Loucy (cell line): ENCODE results near the gene VPS29.
"Not testable (repeated sequence)": the region's sequence is repeated elsewhere in the genome, so short reads cannot be mapped to it uniquely, and the experiment has no call there.

Source experiments
- H2AFZ ChIP-seq: fragments of 200-600 bp; sonication (generic); 2 replicates; pipeline ENCODE4 v1.6.0; 2016; ENCODE audit warnings: antibody characterized with exemption, mild to moderate bottlenecking, low read length, moderate library complexity
- H3F3A ChIP-seq: fragments of 200-600 bp; 2 replicates; pipeline ENCODE4 v1.6.0; 2016; ENCODE audit warnings: antibody characterized with exemption, low read depth, mild to moderate bottlenecking
- H3K27me3 ChIP-seq: fragments of 200-600 bp; sonication (generic); 2 replicates; pipeline ENCODE4 v1.6.1; 2014; ENCODE audit warnings: low read length, mild to moderate bottlenecking; ENCODE audit not compliant: insufficient read depth, poor library complexity, severe bottlenecking
- H3K36me3 ChIP-seq: fragments of 200-600 bp; sonication (generic); 2 replicates; pipeline ENCODE4 v1.6.1; 2016; ENCODE audit warnings: low read length; ENCODE audit not compliant: insufficient read depth
- H3K4me1 ChIP-seq: fragments of 200-600 bp; sonication (generic); 2 replicates; pipeline ENCODE4 v1.5.1; 2014; ENCODE audit warnings: low read length, mild to moderate bottlenecking; ENCODE audit not compliant: insufficient read depth, poor library complexity, severe bottlenecking
- H3K4me2 ChIP-seq: fragments of 200-600 bp; sonication (generic); 2 replicates; pipeline ENCODE4 v1.6.0; 2014; ENCODE audit warnings: antibody characterized with exemption, low read length, low read depth, mild to moderate bottlenecking; ENCODE audit not compliant: poor library complexity, severe bottlenecking
- H3K4me3 ChIP-seq: fragments of 200-600 bp; sonication (generic); 2 replicates; pipeline ENCODE4 v1.5.1; 2014; ENCODE audit warnings: low read length, mild to moderate bottlenecking, mixed read lengths; ENCODE audit not compliant: poor library complexity, severe bottlenecking
- H3K79me2 ChIP-seq: fragments of 200-600 bp; sonication (generic); 2 replicates; pipeline ENCODE4 v1.6.1; 2014; ENCODE audit warnings: low read length; ENCODE audit not compliant: insufficient read depth
- H3K9ac ChIP-seq: fragments of 200-600 bp; sonication (generic); 2 replicates; pipeline ENCODE4 v1.6.0; 2014; ENCODE audit warnings: mild to moderate bottlenecking, low read depth, low read length, moderate library complexity; ENCODE audit not compliant: poor library complexity, severe bottlenecking
- H3K9me2 ChIP-seq: fragments of 200-600 bp; sonication (generic); replicated peaks from 2 replicates; pipeline ENCODE4 v1.6.1; 2016; ENCODE audit warnings: low read depth, low read length, mixed read lengths
- H3K9me3 ChIP-seq: fragments of 200-600 bp; sonication (generic); 2 replicates; pipeline ENCODE4 v1.6.1; 2014; ENCODE audit warnings: mild to moderate bottlenecking, antibody characterized with exemption, low read length, low read depth; ENCODE audit not compliant: insufficient read depth
- H4K20me1 ChIP-seq: fragments of 200-600 bp; sonication (generic); 2 replicates; pipeline ENCODE4 v1.6.0; 2014; ENCODE audit warnings: antibody characterized with exemption, low read length, mild to moderate bottlenecking; ENCODE audit not compliant: insufficient read depth, poor library complexity, severe bottlenecking
- EZH2phosphoT487 ChIP-seq: fragments of 200-600 bp; IDR thresholded peaks from 2 replicates; pipeline ENCODE4 v1.6.1; 2018; ENCODE audit warnings: antibody characterized with exemption, mild to moderate bottlenecking, moderate library complexity, borderline replicate concordance
- TF ChIP-seq, protein P1 (sequence below): fragments of 200-600 bp; sonication (generic); conservative IDR thresholded peaks from 2 replicates; pipeline ENCODE4 v1.5.1; 2014; ENCODE audit warnings: mild to moderate bottlenecking, antibody characterized with exemption, low read length

VPS29 gene

DNA sequence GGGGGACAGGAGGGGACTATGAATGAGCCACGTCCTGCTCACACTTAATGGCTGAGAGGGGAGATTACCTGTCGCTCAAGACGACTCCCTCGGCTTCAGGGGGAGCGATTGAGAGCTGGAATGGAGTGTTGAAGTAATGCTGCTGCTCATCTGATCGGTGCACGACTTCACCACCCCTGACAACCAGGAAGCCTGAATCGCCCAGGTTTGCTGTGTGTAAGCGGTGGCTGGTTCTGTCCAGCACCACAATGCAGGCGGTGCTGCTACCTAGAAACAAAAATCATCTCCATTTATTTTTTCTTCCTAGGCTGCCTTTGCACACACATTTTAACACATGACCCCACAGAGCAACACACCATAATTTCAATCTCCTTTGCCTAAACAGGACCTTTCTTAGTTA lies 43.9 kb upstream of the VPS29 start:
- Histone ChIP-seq H3K27me3 (no peaks in the 10 kb centered on the region), H3K9me3 (no peaks in the 10 kb centered on the region), H3K36me3 (peaks cover 80% of the 10 kb centered on the region; the same call in 1 of the 2 replicates), H3K9me2 (no peaks in the 10 kb centered on the region), H4K20me1 (peaks cover 12% of the 10 kb centered on the region), H3K4me2 (no peak overlapping the region), H2AFZ (no peak overlapping the region), H3F3A (no peaks in the 10 kb centered on the region), H3K4me1 (peaks cover 7% of the 10 kb centered on the region), H3K9ac (no peak overlapping the region), H3K4me3 (no peak overlapping the region), H3K79me2 (peaks cover 36% of the 10 kb centered on the region; the same call in 1 of the 2 replicates)
- TF ChIP-seq, protein P1, sequence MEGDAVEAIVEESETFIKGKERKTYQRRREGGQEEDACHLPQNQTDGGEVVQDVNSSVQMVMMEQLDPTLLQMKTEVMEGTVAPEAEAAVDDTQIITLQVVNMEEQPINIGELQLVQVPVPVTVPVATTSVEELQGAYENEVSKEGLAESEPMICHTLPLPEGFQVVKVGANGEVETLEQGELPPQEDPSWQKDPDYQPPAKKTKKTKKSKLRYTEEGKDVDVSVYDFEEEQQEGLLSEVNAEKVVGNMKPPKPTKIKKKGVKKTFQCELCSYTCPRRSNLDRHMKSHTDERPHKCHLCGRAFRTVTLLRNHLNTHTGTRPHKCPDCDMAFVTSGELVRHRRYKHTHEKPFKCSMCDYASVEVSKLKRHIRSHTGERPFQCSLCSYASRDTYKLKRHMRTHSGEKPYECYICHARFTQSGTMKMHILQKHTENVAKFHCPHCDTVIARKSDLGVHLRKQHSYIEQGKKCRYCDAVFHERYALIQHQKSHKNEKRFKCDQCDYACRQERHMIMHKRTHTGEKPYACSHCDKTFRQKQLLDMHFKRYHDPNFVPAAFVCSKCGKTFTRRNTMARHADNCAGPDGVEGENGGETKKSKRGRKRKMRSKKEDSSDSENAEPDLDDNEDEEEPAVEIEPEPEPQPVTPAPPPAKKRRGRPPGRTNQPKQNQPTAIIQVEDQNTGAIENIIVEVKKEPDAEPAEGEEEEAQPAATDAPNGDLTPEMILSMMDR, result no peak
- no peak for TF ChIP-seq EZH2phosphoT487

DNA sequence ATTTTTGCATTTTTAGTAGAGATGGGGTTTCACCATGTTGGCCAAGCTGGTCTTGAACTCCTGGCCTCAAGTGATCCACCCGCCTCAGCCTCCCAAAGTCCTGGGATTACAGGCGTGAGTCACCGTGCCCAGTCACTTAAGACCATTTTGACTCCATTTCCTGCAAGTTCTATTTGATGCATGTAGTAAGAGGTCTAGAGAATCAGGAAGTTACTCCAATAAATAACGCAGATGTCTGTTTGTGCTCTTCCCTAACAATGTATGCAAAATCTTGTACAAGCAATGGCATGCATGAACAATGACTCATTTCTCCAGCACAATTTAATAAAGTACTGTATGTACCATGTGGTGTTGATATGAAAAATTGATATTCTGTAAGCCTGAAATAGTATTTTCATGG lies 43.3 kb upstream of the VPS29 start:
- H3K79me2 ChIP-seq, result peaks cover 33% of the 10 kb centered on the region; the same call in 1 of the 2 replicates
- peaks cover 74% of the 10 kb centered on the region; the same call in 1 of the 2 replicates for H3K36me3 ChIP-seq

DNA sequence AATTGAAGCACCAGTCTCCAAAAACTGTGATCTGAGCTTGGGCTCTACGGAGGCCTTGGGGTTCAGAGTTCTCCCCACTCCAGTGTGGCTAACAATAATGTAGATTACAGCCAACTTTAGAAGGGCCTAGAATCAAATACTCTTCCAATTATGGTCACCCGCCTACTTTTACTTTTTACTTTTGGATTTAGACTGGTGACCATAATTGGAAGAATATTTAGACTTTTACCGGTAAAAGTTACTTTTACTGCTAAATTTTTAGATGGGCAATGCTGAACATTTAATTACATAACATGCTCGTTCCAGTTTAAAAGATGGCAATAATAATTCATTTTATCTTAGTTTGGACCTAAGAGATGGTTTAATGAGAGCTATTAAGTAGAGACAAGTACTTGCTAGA lies 42.1 kb upstream of the VPS29 start:
- Histone ChIP-seq H3K79me2 (peaks cover 28% of the 10 kb centered on the region; the same call in 1 of the 2 replicates), H2AFZ (no peak overlapping the region), H3F3A (no peaks in the 10 kb centered on the region), H4K20me1 (peaks cover 12% of the 10 kb centered on the region), H3K4me1 (peaks cover 7% of the 10 kb centered on the region), H3K4me3 (no peak overlapping the region), H3K9me3 (no peaks in the 10 kb centered on the region), H3K4me2 (no peak overlapping the region), H3K9me2 (no peaks in the 10 kb centered on the region), H3K9ac (no peak overlapping the region), H3K36me3 (peaks cover 73% of the 10 kb centered on the region), H3K27me3 (no peaks in the 10 kb centered on the region)
- TF ChIP-seq, protein P1, result no peak
- no peak for TF ChIP-seq EZH2phosphoT487

More for the DNA sequence above, 43.3 kb upstream of the VPS29 start:
- not testable (repeated sequence) for H3K4me1 ChIP-seq, H3K9me3 ChIP-seq, H3F3A ChIP-seq, H2AFZ ChIP-seq, H3K4me2 ChIP-seq, H3K9ac ChIP-seq, H3K9me2 ChIP-seq, H3K4me3 ChIP-seq, H3K27me3 ChIP-seq
- H4K20me1 ChIP-seq, result peaks cover 12% of the 10 kb centered on the region

DNA sequence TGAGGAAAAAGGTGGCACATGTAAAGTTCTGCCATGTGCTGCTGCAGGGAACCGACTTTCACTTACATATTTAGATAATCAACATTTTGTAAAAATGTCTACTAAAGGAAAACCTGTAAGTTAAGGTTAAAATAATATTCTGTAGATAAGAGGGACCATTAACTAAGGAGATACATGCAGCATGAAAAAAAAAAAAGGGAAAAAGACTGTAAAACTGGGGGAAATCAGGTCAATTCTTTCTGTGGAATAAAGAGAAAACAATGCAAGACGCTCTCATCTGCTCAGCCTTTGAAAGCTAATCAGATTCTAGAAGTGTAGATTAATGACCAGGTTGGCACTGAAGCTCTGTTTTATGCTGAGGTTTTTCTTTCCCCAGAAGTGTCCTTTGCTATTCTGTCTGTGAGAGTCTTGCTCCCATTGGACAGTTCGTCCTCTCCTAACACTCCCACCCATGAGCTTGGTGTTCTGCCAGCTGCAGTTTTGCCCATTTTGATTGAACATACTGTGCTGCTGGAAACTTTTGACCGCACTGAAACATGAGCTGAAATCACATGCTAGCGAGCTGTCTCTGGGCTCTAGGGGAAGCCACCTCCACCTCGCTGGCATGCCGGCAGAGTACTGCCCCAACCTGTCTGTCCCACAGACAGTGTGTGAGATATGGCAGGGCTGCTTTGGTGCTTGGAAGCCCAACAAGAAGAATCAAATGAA lies 41.5 kb upstream of the VPS29 start:
- TF ChIP-seq, protein P1, result no peak
- TF ChIP-seq EZH2phosphoT487, result no peak
- no peaks in the 10 kb centered on the region for H3F3A ChIP-seq
- no peak overlapping the region for H3K9ac ChIP-seq
- H3K9me3 ChIP-seq, result no peaks in the 10 kb centered on the region
- H3K4me3 ChIP-seq, result no peak overlapping the region
- H2AFZ ChIP-seq, result no peak overlapping the region
- H3K27me3 ChIP-seq, result no peaks in the 10 kb centered on the region
- no peaks in the 10 kb centered on the region for H3K9me2 ChIP-seq
- peaks cover 23% of the 10 kb centered on the region; the same call in 1 of the 2 replicates for H3K79me2 ChIP-seq
- H3K36me3 ChIP-seq, result peaks cover 73% of the 10 kb centered on the region
- no peak overlapping the region for H3K4me2 ChIP-seq
- peaks cover 12% of the 10 kb centered on the region for H4K20me1 ChIP-seq
- peaks cover 7% of the 10 kb centered on the region for H3K4me1 ChIP-seq
